Activated B cell treated with CpG ODN at 0.5 μM for 24 hours (primary cell): ENCODE results near the gene OTUD7B. TPM values are rescaled to one million over a fixed set of nuclear protein-coding genes. Genes with fewer than 3 reads are reported as not detected.

ENCODE experiments used
- ATAC-seq: fragments of 200-7000 bp; cut with Tn5 transposase; one replicate; pipeline ENCODE4 v1.10.0; 2021; ENCODE audit warnings: low read depth, mild to moderate bottlenecking, moderate library complexity
- CTCF ChIA-PET: fragments of 350-600 bp; sonication (Branson Sonifier 250); formaldehyde crosslinking; loops from one replicate; lab custom pipeline; 2021; ENCODE audit warnings: antibody characterized with exemption; lab: Charles Lee
- POLR2A ChIA-PET: fragments of 350-600 bp; sonication (Branson Sonifier 250); formaldehyde crosslinking; loops from one replicate; lab custom pipeline; 2021; ENCODE audit warnings: antibody characterized with exemption; lab: Charles Lee
- DNase-seq: peaks from one replicate; pipeline ENCODE4 v3.0.0; 2022
- H3K27ac Mint-ChIP-seq: one replicate; pipeline ENCODE4 v1.8.0; 2020; ENCODE audit warnings: mixed read lengths
- H3K27me3 Mint-ChIP-seq: one replicate; pipeline ENCODE4 v1.8.0; 2021; ENCODE audit warnings: mixed read lengths
- H3K36me3 Mint-ChIP-seq: one replicate; pipeline ENCODE4 v1.8.0; 2021; ENCODE audit warnings: low read depth, mixed read lengths
- H3K4me1 Mint-ChIP-seq: one replicate; pipeline ENCODE4 v1.8.0; 2021; ENCODE audit warnings: mixed read lengths
- H3K4me3 Mint-ChIP-seq: one replicate; pipeline ENCODE4 v1.8.0; 2020; ENCODE audit warnings: mild to moderate bottlenecking, mixed read lengths
- H3K9me3 Mint-ChIP-seq: one replicate; pipeline ENCODE4 v1.8.0; 2020; ENCODE audit warnings: mixed read lengths
- intact Hi-C: fragments of 100-400 bp; cut with micrococcal nuclease; formaldehyde crosslinking; loops from one replicate; pipeline ENCODE4 v1.15.1; 2024
- total RNA-seq: library from RNA; stranded (reverse); gene quantifications from 2 replicates; pipeline ENCODE4 v1.2.3, GENCODE V29; 2022
- TF ChIP-seq, protein P1 (sequence below): fragments of 200-600 bp; IDR thresholded peaks from one replicate; pipeline ENCODE4 v1.8.0; 2022; ENCODE audit warnings: antibody characterized with exemption, mild to moderate bottlenecking

Gene OTUD7B
- total RNA-seq, 1 donor from 2014 or later: 4.3 TPM

DNA sequence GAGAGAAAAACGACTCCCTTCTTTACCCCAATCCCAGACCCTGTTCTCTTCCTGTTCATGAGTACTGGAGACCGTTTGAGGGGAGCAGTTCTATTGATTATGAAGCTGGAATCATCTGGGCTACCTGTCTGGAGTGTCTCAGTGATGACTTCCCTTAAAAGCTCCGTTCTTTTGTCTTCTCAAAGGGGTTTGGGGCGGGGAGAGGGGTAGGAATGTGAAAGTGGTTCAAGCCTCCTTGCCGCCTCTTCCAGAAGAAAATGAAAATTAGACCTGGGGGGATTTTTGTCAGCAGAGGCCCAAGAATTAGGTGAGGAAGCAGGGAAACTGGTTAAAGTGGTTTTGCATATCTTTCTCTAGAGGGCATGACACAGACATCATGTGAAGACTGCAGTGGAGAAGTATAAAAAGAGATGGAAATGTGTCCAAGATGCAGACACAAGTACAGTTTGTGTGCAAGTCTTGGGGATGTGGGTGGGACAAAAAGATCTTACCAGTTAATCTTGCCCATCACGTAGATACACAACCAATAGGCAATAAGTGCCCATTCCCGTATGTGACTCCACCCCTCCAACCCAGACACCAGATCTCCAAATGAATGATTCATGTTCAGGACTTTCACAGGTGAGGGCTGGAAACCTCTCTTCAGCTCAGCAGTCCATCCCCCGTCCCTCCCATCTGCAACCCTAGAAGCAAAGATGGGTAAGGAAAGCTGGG is 73.4 kb downstream of the OTUD7B start:
- ChIA-PET POLR2A (no interaction called here), CTCF (interaction anchor here (0.6 kb wide), 1 partner anchor 1416 kb away, joined by 3 read pairs; no protein-coding TSS in a partner anchor)
- Mint-ChIP-seq H3K4me3 (no peak overlapping the region), H3K27me3 (peaks cover 22% of the 10 kb centered on the region), H3K36me3 (no peaks in the 10 kb centered on the region), H3K27ac (no peak overlapping the region), H3K9me3 (no peaks in the 10 kb centered on the region), H3K4me1 (peaks cover 5% of the 10 kb centered on the region)
- ATAC-seq: no peak
- TF ChIP-seq, protein P1, sequence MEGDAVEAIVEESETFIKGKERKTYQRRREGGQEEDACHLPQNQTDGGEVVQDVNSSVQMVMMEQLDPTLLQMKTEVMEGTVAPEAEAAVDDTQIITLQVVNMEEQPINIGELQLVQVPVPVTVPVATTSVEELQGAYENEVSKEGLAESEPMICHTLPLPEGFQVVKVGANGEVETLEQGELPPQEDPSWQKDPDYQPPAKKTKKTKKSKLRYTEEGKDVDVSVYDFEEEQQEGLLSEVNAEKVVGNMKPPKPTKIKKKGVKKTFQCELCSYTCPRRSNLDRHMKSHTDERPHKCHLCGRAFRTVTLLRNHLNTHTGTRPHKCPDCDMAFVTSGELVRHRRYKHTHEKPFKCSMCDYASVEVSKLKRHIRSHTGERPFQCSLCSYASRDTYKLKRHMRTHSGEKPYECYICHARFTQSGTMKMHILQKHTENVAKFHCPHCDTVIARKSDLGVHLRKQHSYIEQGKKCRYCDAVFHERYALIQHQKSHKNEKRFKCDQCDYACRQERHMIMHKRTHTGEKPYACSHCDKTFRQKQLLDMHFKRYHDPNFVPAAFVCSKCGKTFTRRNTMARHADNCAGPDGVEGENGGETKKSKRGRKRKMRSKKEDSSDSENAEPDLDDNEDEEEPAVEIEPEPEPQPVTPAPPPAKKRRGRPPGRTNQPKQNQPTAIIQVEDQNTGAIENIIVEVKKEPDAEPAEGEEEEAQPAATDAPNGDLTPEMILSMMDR: no peak
- no peak for DNase-seq
- intact Hi-C loops: no loop called here

GRCh38 chr1:149936170-149936991 is 74.1 kb downstream of the OTUD7B start, which contains the start of gene MTMR11:
MTMR11 (minus strand) TSS chr1:149936879; CDS start chr1:149936647, 232 bp downstream.
- DNase-seq: no peak

DNA sequence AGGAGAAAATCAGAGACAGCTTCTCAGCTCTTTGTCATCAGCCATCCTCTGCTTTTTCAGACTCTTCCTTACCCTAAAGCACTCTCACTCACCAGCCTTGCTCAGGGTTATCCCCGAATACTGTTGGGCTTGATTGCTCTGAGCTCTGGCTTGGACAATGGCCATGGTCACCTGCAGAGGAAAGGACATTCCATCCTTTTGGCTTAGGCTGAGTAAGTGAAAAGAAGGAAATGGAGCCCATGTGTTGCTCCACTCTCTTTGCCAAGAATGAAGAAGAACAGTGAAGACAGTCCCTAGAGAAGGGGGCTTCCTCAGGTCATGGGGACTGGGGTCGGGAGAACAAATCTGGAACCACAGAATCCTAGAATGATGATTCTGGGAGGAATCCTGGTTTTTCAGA is 76.2 kb downstream of the OTUD7B start:
- H3K4me3 Mint-ChIP-seq: no peak overlapping the region
- peaks cover 30% of the 10 kb centered on the region for H3K27me3 Mint-ChIP-seq
- intact Hi-C loops: no loop called here
- TF ChIP-seq, protein P1: no peak
- H3K9me3 Mint-ChIP-seq: no peaks in the 10 kb centered on the region
- ChIA-PET POLR2A (no interaction called here), CTCF (no interaction called here)
- DNase-seq: no peak
- peaks cover 5% of the 10 kb centered on the region for H3K4me1 Mint-ChIP-seq
- no peak overlapping the region for H3K27ac Mint-ChIP-seq
- no peak for ATAC-seq
- H3K36me3 Mint-ChIP-seq: no peaks in the 10 kb centered on the region

More at GRCh38 chr1:149936170-149936991, 74.1 kb downstream of the OTUD7B start, which contains the start of gene MTMR11:
- Mint-ChIP-seq H3K9me3 (no peaks in the 10 kb centered on the region), H3K4me1 (peaks cover 5% of the 10 kb centered on the region), H3K27ac (no peak within 1 kb of the TSS), H3K36me3 (no peaks in the 10 kb centered on the region), H3K27me3 (peaks cover 26% of the 10 kb centered on the region), H3K4me3 (no peak within 1 kb of the TSS)
- ATAC-seq: no peak
- TF ChIP-seq, protein P1: no peak
- CTCF ChIA-PET: interaction anchor here (0.6 kb wide), 1 partner anchor 1417 kb away, joined by 3 read pairs; no protein-coding TSS in a partner anchor
- POLR2A ChIA-PET: no interaction called here
- intact Hi-C loops: no loop called here

GRCh38 chr1:149933208-149933607 is 77.3 kb downstream of the OTUD7B start:
- ChIA-PET POLR2A (interaction anchor here (0.5 to 0.6 kb wide), 2 partner anchors 106 to 368 kb away, joined by 3 to 4 read pairs; no protein-coding TSS in a partner anchor), CTCF (no interaction called here)
- TF ChIP-seq, protein P1: no peak
- H3K27me3 Mint-ChIP-seq: peaks cover 30% of the 10 kb centered on the region
- H3K36me3 Mint-ChIP-seq: no peaks in the 10 kb centered on the region
- no peak overlapping the region for H3K4me3 Mint-ChIP-seq
- no peak overlapping the region for H3K27ac Mint-ChIP-seq
- ATAC-seq (no peak), DNase-seq (no peak)
- H3K4me1 Mint-ChIP-seq: peaks cover 9% of the 10 kb centered on the region
- H3K9me3 Mint-ChIP-seq: no peaks in the 10 kb centered on the region
- intact Hi-C loops: no loop called here

DNA sequence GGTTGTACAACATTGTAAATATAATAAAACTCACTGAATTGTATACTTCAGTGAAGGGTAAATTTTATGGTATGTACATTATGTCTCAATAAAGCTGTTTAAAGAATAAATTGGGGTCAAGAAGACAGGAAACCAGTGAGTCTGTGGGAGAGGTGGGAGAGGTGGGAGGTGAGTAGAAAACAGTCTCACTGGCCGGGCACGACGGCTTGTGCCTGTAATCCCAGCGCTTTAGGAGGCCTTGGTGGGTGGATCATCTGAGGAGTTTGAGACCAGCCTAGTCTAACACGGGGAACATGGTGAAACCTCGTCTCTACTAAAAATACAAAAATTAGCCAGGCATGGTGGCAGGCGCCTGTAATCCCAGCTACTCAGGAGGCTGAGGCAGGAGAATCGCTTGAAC is 78.1 kb downstream of the OTUD7B start:
- Mint-ChIP-seq H3K4me1 (peaks cover 13% of the 10 kb centered on the region), H3K9me3 (no peaks in the 10 kb centered on the region), H3K4me3 (no peak overlapping the region), H3K27ac (no peak overlapping the region), H3K36me3 (peaks cover 4% of the 10 kb centered on the region), H3K27me3 (peaks cover 30% of the 10 kb centered on the region)
- POLR2A ChIA-PET: no interaction called here
- DNase-seq (no peak), ATAC-seq (no peak)
- TF ChIP-seq, protein P1: no peak
- intact Hi-C loops: no loop called here
- CTCF ChIA-PET: no interaction called here
